Activated CD4-positive, alpha-beta T cell treated with anti-CD3 and anti-CD28 coated beads for 48 hours (primary cell): ENCODE measurements around the gene GOLGA8B.
"Not testable (repeated sequence)": the region's sequence is repeated elsewhere in the genome, so short reads cannot be mapped to it uniquely, and the experiment has no call there.

Experiments used
- DNase-seq: peaks from one replicate; pipeline ENCODE4 v3.0.0-alpha.2; 2020

The GOLGA8B gene

DNA sequence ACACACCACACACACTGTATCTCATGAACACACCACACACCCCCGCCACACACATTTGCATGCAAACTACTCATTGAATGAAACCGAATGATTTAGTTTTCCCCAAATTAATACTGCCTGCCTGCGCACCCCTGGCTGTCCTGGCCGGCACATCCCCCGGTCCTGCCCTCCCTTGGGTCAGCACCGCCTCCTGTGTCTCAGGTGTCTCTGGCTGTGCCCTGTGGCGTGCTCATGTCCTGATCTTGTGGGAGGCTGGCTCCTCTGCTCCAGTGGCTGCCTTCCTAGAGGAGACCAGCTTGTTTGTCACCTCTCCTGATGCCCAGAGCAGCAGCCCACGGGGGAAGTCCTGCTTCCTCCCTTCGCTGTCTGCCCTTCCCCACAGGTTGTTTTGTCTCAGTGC, 28.7 kb downstream of the GOLGA8B start:
- not testable (repeated sequence) for DNase-seq

GRCh38 chr15:34554126-34554525, 29.3 kb downstream of the GOLGA8B start:
- DNase-seq, result not testable (repeated sequence)

- DNase-seq, result not testable (repeated sequence)
Observed at GRCh38 chr15:34550129-34550528, 33.3 kb downstream of the GOLGA8B start.

GRCh38 chr15:34549381-34549809, 34.1 kb downstream of the GOLGA8B start:
- not testable (repeated sequence) for DNase-seq

DNA sequence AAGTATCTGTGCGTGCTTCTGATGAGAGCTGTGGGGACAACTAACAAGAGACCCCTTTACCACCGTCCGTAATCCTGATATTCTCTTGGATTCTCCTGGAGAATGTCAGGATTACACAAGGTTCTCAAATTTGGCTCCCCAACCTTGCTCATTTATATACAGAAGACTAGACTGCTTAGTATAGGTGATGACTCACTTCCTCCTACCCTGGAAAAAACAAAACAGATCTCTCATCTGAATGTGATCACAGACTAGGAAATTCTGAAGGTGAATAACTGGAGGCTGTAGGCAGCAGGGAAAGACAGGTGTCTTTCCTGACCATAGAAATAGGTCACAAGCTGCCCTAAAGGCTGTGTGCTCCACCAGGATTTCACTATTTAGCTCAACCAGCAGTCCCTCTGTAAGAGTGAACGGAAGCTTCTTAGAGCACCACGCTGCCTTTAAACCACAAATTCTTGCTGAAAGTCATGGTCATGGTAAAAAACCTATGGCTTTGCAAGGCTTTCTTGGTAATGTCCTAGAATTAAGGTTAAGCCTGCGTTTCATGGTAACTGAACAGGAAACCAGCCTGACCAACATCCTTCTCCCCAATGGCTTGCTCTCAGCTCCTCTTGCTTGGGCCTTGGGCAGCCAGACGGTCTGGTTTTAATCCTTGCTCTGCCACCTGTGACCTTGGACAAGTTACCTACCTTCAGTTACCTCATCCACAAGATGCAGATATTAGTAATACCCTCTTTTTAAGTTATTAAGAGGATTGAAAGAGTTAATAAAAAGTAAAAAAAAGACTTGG, 39.4 kb downstream of the GOLGA8B start:
- not testable (repeated sequence) for DNase-seq

- not testable (repeated sequence) for DNase-seq
Observed at GRCh38 chr15:34535857-34536256, 47.6 kb downstream of the GOLGA8B start.
